GM23338 (cell line): ENCODE measurements around the gene SYT14. TPM values are rescaled to one million over a fixed set of nuclear protein-coding genes. Genes with fewer than 3 reads are reported as not detected.

Experiments used
- ATAC-seq: fragments of 200-7000 bp; cut with Tn5 transposase; 3 replicates; pipeline ENCODE4 v1.9.1; 2020
- DNase-seq: peaks from one replicate; pipeline ENCODE4 v3.0.0-alpha.2; 2015; ENCODE audit warnings: low spot score
- H2AFZ ChIP-seq: fragments of 200-600 bp; sonication (generic); 2 replicates; pipeline ENCODE4 v1.8.0; 2016; ENCODE audit warnings: antibody characterized with exemption, mild to moderate bottlenecking, moderate library complexity
- H3F3A ChIP-seq: fragments of 200-600 bp; sonication (generic); replicated peaks from 2 replicates; pipeline ENCODE4 v1.8.0; 2017; ENCODE audit warnings: antibody characterized with exemption, mixed run types, low read depth
- H3K27ac ChIP-seq: fragments of 200-600 bp; sonication (generic); 2 replicates; pipeline ENCODE4 v1.6.1; 2016; ENCODE audit warnings: low read depth
- H3K27me3 ChIP-seq: fragments of 200-600 bp; sonication (generic); 2 replicates; pipeline ENCODE4 v1.8.0; 2016; ENCODE audit warnings: mild to moderate bottlenecking, mixed run types, moderate library complexity; ENCODE audit not compliant: insufficient read depth
- H3K36me3 ChIP-seq: fragments of 200-600 bp; sonication (generic); 2 replicates; pipeline ENCODE4 v1.8.0; 2016; ENCODE audit warnings: mild to moderate bottlenecking; ENCODE audit not compliant: insufficient read depth
- H3K4me1 ChIP-seq: fragments of 200-600 bp; sonication (generic); 2 replicates; pipeline ENCODE4 v1.8.0; 2016; ENCODE audit warnings: mild to moderate bottlenecking, moderate library complexity; ENCODE audit not compliant: insufficient read depth
- H3K4me2 ChIP-seq: fragments of 200-600 bp; sonication (generic); 2 replicates; pipeline ENCODE4 v1.7.1; 2017; ENCODE audit warnings: mixed run types
- H3K4me3 ChIP-seq: fragments of 200-600 bp; sonication (generic); 2 replicates; pipeline ENCODE4 v1.6.1; 2016; ENCODE audit warnings: mixed run types
- H3K79me2 ChIP-seq: fragments of 200-600 bp; sonication (generic); replicated peaks from 2 replicates; pipeline ENCODE4 v1.8.0; 2017; ENCODE audit warnings: mild to moderate bottlenecking; ENCODE audit not compliant: insufficient read depth
- H3K9me2 ChIP-seq: fragments of 200-600 bp; sonication (generic); 2 replicates; pipeline ENCODE4 v1.8.0; 2017; ENCODE audit not compliant: insufficient read depth
- H4K20me1 ChIP-seq: fragments of 200-600 bp; sonication (generic); replicated peaks from 2 replicates; pipeline ENCODE4 v1.8.0; 2017; ENCODE audit warnings: mild to moderate bottlenecking; ENCODE audit not compliant: insufficient read depth
- H3K27ac Mint-ChIP-seq: 2 replicates; pipeline ENCODE4 v1.8.0; 2020; ENCODE audit warnings: inconsistent platforms, mild to moderate bottlenecking, moderate library complexity, mixed read lengths
- H3K27me3 Mint-ChIP-seq: 3 replicates; pipeline ENCODE4 v1.8.0; 2022; ENCODE audit warnings: low read depth, mild to moderate bottlenecking, moderate library complexity, mixed read lengths, inconsistent platforms; ENCODE audit not compliant: insufficient read depth, poor library complexity
- H3K36me3 Mint-ChIP-seq: 3 replicates; pipeline ENCODE4 v1.8.0; 2021; ENCODE audit warnings: low read depth, mild to moderate bottlenecking, inconsistent platforms, moderate library complexity, mixed read lengths
- H3K4me1 Mint-ChIP-seq: 3 replicates; pipeline ENCODE4 v1.8.0; 2020; ENCODE audit warnings: mild to moderate bottlenecking, inconsistent platforms, mixed read lengths
- H3K4me3 Mint-ChIP-seq: 3 replicates; pipeline ENCODE4 v1.8.0; 2021; ENCODE audit warnings: moderate library complexity, mild to moderate bottlenecking, inconsistent platforms, mixed read lengths
- H3K9me3 Mint-ChIP-seq: 3 replicates; pipeline ENCODE4 v1.8.0; 2020; ENCODE audit warnings: moderate library complexity, mild to moderate bottlenecking, inconsistent platforms, mixed read lengths
- CREB1 ChIP-seq: fragments of 250-450 bp; sonication (Bioruptor Pico); IDR thresholded peaks from 2 replicates; pipeline ENCODE4 v1.5.0; 2020; ENCODE audit warnings: low read depth, mild to moderate bottlenecking, moderate library complexity
- CTCF ChIP-seq, 2 experiments: fragments of 200-600 bp in 1 of 2; sonication (generic) in 1 of 2; conservative IDR thresholded peaks; 2 replicates each; pipeline versions ENCODE4 v1.5.1 to v1.6.1; 2016 to 2017; ENCODE audit warnings: antibody characterized with exemption in 2 of 2, low read depth in 2 of 2, mild to moderate bottlenecking in 2 of 2, moderate library complexity in 1 of 2
- ETS1 ChIP-seq: IDR thresholded peaks from 2 replicates; pipeline ENCODE4 v1.6.1; 2016; ENCODE audit warnings: antibody characterized with exemption
- EZH2 ChIP-seq: fragments of 200-600 bp; sonication (generic); IDR thresholded peaks from one replicate; pipeline ENCODE4 v1.8.0; 2017; ENCODE audit warnings: antibody characterized with exemption, mild to moderate bottlenecking, low read depth; ENCODE audit not compliant: unreplicated experiment
- EZH2phosphoT487 ChIP-seq: fragments of 200-600 bp; sonication (generic); IDR thresholded peaks from one replicate; pipeline ENCODE4 v1.8.1; 2018; ENCODE audit warnings: antibody characterized with exemption; ENCODE audit not compliant: unreplicated experiment
- JUNB ChIP-seq: IDR thresholded peaks from one replicate; pipeline ENCODE4 v1.6.1; 2016; ENCODE audit warnings: antibody characterized with exemption; ENCODE audit not compliant: unreplicated experiment
- NANOG ChIP-seq: IDR thresholded peaks from 2 replicates; pipeline ENCODE4 v1.6.1; 2016; ENCODE audit warnings: antibody characterized with exemption, borderline replicate concordance
- POLR2AphosphoS5 ChIP-seq: IDR thresholded peaks from 2 replicates; pipeline ENCODE4 v1.6.1; 2016; ENCODE audit warnings: antibody characterized with exemption, low read depth
- REST ChIP-seq: IDR thresholded peaks from one replicate; pipeline ENCODE4 v1.6.1; 2018; ENCODE audit warnings: antibody characterized with exemption; ENCODE audit not compliant: unreplicated experiment
- STAT1 ChIP-seq: IDR thresholded peaks from one replicate; pipeline ENCODE4 v1.6.1; 2016; ENCODE audit warnings: antibody characterized with exemption; ENCODE audit not compliant: unreplicated experiment
- ZNF114 ChIP-seq: fragments of 250-450 bp; sonication (Bioruptor Pico); IDR thresholded peaks from 2 replicates; pipeline ENCODE4 v1.5.0; 2020; ENCODE audit warnings: mild to moderate bottlenecking, moderate library complexity
- ZNF331 ChIP-seq: fragments of 250-450 bp; sonication (Bioruptor Pico); IDR thresholded peaks from 2 replicates; pipeline ENCODE4 v1.5.0; 2020; ENCODE audit warnings: low read depth, mild to moderate bottlenecking, moderate library complexity
- ZNF462 ChIP-seq: fragments of 250-450 bp; sonication (Bioruptor Pico); IDR thresholded peaks from 2 replicates; pipeline ENCODE4 v1.5.0; 2020; ENCODE audit warnings: mild to moderate bottlenecking, moderate library complexity
- polyA plus RNA-seq: library from polyadenylated mRNA; unstranded; fragments of >200 nt; fragmentation: Nextera tagmentation; extraction: Ambion mirVana; gene quantifications from 2 replicates; pipeline ENCODE4 v1.2.1, GENCODE V29; 2016
- total RNA-seq: library from RNA; depleted of rRNA; stranded (reverse); fragments of >200 nt; shearing (Covaris generic); gene quantifications from 2 replicates; pipeline ENCODE4 v1.2.3, GENCODE V29; 2014

SYT14 gene
- total and polyA plus RNA-seq, 2 experiments from 2014 or later = 5.2 to 22.4 TPM

GRCh38 chr1:210057593-210057992, 119.6 kb downstream of the SYT14 start:
- Histone ChIP-seq H3K27ac (no peak overlapping the region), H3K9me2 (no peaks in the 10 kb centered on the region), H3K4me1 (no peaks in the 10 kb centered on the region), H3K27me3 (no peaks in the 10 kb centered on the region), H3F3A (no peaks in the 10 kb centered on the region), H3K4me2 (no peak overlapping the region), H3K79me2 (no peaks in the 10 kb centered on the region), H2AFZ (no peak overlapping the region), H3K4me3 (no peak overlapping the region), H4K20me1 (0 out of 2 replicates have a peak, but pooled peaks cover 4% of the 10 kb centered on the region), H3K36me3 (no peaks in the 10 kb centered on the region)
- TF ChIP-seq ETS1 = no peak
- no peak for TF ChIP-seq ZNF114
- no peak for TF ChIP-seq ZNF462 (CRISPR knock-in tag)
- TF ChIP-seq ZNF331 (CRISPR knock-in tag) = no peak
- TF ChIP-seq EZH2phosphoT487 = no peak
- no peak for TF ChIP-seq CTCF (conservative IDR thresholded peaks at IDR 0.05; ENCODE audit: low read depth in 2 of 2)
- TF ChIP-seq NANOG = no peak
- TF ChIP-seq STAT1 = no peak
- no peak for TF ChIP-seq CREB1 (CRISPR knock-in tag)
- no peak for TF ChIP-seq JUNB
- no peak for TF ChIP-seq POLR2AphosphoS5
- TF ChIP-seq REST = no peak
- TF ChIP-seq EZH2 = no peak
- Mint-ChIP-seq H3K27ac (no peak overlapping the region), H3K4me3 (no peak overlapping the region), H3K27me3 (no peaks in the 10 kb centered on the region), H3K36me3 (no peaks in the 10 kb centered on the region), H3K9me3 (no peaks in the 10 kb centered on the region), H3K4me1 (no peaks in the 10 kb centered on the region; the same call in 2 of the 3 replicates)
- ATAC-seq = no peak
- DNase-seq = no peak
